CD4-positive, alpha-beta T cell treated with Interleukin-17A for 1 hour (primary cell): ENCODE data around the gene MTIF3.

Experiments used
- DNase-seq: peaks from one replicate; pipeline ENCODE4 v3.0.0-alpha.2; 2020

MTIF3 gene

GRCh38 chr13:27450921-27451471, 632 bp upstream of the MTIF3 start:
- DNase-seq, result peak; percentile 34

GRCh38 chr13:27449081-27449603, 1.2 kb downstream of the MTIF3 start:
- DNase-seq, result no peak

GRCh38 chr13:27448308-27448707, 2.1 kb downstream of the MTIF3 start:
- DNase-seq, result no peak

DNA sequence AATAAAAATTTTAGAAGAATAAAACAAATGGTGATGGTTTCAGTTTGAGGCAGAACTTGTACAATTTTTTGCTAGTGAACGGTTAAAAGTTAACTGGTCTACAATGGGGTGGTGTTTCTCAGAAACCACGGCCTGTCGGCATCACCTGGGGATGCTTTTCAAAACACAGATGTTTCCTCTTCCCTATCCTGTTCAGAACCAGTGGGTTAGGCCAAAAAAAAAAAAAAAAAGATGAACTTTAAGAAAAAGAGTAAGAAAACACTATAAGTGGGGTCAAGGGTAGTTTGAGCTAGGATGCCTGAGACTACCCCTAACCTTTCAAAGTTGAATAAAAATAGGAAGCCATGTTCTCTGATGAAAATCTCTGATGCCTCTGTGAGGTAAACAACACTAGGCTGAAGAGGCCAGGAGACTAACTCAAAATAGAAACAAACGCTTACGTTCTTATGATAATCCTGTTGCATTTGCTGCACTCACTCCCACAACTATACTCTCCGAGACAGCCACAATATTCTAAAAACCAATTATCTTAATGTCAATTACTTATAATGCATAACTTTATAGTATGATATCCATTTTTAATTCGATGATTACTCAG, 3.3 kb downstream of the MTIF3 start:
- DNase-seq, result peak; percentile 57

DNA sequence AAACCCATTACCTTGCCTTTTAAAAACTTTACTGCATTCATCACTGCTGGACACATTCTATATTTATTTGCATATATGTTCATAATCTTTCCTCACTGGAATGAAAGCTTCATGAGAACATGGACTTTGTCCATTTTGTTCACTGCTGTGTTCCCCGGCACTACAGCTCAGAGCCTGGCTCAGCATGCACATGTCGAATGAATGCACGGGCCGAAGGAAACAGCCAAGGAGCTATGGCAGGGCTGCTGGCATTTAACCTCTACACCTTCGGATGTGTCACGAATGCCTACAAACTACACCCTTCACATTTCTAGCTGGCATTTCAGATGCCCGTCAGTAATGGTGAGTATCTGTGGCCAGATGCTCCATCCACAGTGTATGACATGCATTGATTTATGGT, 7.6 kb downstream of the MTIF3 start:
- DNase-seq, result no peak

- DNase-seq, result peak; percentile 42
These were observed 8.2 kb downstream of the MTIF3 start for GRCh38 chr13:27442071-27442647.

- no peak for DNase-seq
These were observed 10.0 kb downstream of the MTIF3 start for GRCh38 chr13:27440408-27440807.

- DNase-seq, result no peak
These were observed 13.2 kb downstream of the MTIF3 start for GRCh38 chr13:27437126-27437525.

GRCh38 chr13:27432611-27433210, 17.7 kb downstream of the MTIF3 start:
- DNase-seq, result peak; percentile 49

GRCh38 chr13:27432180-27432579, 18.2 kb downstream of the MTIF3 start:
- no peak for DNase-seq

DNA sequence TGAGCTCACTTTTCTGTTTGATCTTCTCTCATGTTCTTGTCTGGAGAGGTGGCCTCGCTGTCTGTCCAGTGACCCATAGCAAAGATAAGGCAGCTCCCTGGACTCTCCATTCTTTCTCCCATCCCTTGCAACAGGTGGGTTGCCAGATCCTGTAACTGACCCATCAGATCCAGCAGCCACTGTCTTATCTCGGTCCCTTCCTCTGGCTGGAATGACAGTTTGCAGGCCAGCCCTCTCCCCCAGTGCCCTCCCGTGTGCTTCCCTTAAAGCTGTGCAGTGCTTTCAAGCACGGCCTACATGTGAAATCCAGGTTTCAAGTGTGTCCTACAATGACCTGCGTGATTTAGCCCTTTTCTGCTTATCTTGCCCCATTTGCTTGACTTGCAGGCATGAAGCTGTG, 22.2 kb downstream of the MTIF3 start:
- DNase-seq, result no peak

DNA sequence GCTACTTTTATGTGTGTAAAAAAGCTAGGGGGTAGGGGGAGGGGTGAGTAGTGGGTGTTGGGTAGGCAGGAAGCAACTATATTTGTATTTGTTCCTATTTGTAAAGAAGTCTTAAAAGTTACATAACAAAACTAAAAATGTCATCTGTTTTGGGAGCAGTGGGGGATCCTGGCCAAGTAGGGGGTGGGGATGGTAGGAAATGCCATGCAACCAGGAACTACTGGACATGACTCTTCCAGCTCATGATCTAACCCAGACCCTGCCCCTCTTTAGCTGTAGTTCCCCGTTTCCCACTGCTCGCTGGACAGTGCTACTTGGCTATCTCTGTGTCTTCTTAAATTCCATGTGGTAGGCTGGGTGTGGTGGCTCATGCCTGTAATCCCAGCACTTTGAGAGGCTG, 22.7 kb downstream of the MTIF3 start:
- peak; percentile 46 for DNase-seq

- peak; percentile 85 for DNase-seq
These were observed 24.3 kb downstream of the MTIF3 start for GRCh38 chr13:27425918-27426630.

DNA sequence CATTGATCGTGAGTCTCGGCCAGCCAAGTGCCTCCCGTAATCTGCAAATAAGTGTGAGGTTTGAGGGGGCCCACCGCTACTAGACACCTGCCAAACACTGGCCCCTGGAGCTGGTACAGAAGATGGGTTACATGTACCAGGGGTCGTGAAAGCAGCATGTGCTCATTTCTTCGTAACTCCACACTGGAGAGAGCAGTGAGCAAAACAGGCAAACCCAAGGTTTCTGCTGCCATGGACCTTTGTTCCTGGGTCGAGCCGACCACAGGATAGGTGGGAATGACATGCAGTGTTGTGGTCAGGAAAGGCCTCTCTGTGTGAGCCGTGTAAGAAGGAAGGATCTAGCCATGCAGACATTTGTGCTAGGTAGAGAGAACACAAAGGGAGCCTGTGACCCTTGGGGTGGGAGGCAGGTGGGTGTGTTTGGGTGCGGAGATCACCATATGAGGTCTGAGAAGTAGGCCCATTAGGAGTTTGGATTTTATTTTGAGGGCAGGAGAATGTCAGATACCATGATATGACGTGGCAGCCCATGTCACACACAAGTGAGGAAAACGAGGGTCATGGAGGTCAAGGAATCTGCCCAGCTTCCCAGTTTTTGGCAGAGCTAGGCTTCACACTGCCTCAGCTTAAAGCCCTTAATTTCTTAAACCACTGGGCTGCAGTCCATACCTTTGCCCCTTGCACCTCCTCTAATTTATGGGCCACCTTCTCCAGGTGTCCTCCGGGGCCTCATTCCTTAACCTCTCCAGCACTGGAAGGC, 25.0 kb downstream of the MTIF3 start:
- peak; percentile 25 for DNase-seq

- DNase-seq, result peak; percentile 89
These were observed 25.9 kb downstream of the MTIF3 start, which contains the start of gene GTF3A for GRCh38 chr13:27424246-27425157. GTF3A (plus strand) TSS chr13:27424619.

DNA sequence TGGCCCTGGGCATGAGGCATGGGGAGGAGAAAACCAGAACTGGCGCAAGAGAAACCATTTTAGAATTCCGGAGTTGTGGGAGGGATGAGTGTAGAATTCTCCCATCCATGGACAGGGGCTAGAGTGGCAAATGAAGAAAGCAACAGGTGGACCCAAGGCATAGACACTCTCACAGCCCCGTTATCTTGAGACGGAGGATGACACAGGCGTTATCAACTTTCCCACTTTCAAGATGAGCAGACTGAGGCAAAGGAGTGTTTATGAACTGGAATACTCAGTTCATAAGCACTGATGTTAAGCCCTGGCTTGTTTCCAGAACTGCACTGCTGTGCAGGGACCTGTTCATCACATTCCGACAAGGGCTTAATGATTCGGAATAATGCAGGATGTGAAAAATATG, 27.0 kb downstream of the MTIF3 start:
- no peak for DNase-seq

- no peak for DNase-seq
These were observed 29.1 kb downstream of the MTIF3 start for GRCh38 chr13:27421101-27421871.

GRCh38 chr13:27419328-27419727, 31.0 kb downstream of the MTIF3 start:
- no peak for DNase-seq

- DNase-seq, result no peak
These were observed 35.2 kb downstream of the MTIF3 start for GRCh38 chr13:27415116-27415515.

DNA sequence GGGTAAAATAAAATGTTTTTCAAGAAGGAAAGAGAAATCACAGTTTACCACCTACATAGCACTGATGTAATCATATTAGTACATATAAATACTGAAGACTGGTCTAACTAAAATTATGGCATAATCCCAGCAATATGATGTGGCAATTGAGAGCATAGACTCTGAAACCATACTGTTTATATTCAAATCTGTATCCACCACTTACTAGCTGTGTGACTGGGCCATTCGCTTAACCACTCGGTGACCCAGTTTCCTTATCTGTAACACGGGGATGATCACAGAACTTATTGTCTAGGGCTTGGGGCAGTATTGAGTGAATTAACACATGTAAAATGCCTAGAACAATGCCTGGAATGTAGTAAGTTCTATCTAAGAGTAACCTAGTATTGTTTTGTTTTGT, 39.0 kb downstream of the MTIF3 start:
- DNase-seq, result no peak

DNA sequence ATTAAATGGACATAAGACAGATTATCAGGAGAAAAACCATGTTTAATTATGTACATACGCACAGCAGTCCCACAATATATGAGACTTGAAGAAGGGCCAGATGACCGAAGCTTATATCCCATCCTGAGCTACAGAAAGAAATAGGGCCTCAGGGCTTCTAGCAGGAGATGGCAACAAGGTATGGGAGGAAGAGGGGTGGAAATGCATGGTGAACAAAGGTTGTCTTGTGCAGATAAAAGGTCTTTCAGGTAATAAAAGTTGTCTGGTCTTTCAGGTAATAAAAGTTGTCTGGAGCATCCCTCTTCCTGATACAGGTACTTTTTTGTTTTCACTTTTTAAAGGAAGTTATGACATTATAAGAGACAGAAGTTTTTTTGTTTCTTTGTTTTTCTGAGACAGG, 41.4 kb downstream of the MTIF3 start:
- no peak for DNase-seq
